ENCODE measurements around the gene SMARCA5. TPM values are rescaled to one million over a fixed set of nuclear protein-coding genes. Genes with fewer than 3 reads are reported as not detected.

Gene SMARCA5
- total RNA-seq, 1 donor from 2014 or later: 69.2 TPM

DNA sequence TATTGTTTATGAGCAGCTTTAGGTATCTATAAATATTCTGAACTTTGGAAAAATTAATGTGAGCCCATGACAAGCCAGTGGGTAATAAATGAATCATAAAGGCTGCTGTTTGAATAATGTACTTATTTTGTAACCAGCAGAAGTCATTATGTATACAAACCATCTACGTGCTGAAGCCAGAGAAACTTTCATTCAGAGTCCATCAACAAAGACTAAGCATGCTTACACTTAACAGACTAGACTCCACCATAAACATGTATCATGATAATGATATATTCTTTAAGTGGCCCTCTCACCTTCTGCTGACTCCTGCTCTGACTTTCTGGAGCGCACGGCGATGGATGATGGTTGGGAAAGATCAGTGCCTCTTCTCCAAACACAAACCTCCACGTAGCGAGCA lies 72.0 kb downstream of the SMARCA5 start:
- Mint-ChIP-seq H3K27ac (no peak overlapping the region), H3K27me3 (no peaks in the 10 kb centered on the region), H3K36me3 (no peaks in the 10 kb centered on the region), H3K4me1 (ENCODE audit: unreplicated experiment) (no peaks in the 10 kb centered on the region), H3K9me3 (peaks cover 13% of the 10 kb centered on the region), H3K4me3 (no peak overlapping the region)
- TF ChIP-seq, protein P1, sequence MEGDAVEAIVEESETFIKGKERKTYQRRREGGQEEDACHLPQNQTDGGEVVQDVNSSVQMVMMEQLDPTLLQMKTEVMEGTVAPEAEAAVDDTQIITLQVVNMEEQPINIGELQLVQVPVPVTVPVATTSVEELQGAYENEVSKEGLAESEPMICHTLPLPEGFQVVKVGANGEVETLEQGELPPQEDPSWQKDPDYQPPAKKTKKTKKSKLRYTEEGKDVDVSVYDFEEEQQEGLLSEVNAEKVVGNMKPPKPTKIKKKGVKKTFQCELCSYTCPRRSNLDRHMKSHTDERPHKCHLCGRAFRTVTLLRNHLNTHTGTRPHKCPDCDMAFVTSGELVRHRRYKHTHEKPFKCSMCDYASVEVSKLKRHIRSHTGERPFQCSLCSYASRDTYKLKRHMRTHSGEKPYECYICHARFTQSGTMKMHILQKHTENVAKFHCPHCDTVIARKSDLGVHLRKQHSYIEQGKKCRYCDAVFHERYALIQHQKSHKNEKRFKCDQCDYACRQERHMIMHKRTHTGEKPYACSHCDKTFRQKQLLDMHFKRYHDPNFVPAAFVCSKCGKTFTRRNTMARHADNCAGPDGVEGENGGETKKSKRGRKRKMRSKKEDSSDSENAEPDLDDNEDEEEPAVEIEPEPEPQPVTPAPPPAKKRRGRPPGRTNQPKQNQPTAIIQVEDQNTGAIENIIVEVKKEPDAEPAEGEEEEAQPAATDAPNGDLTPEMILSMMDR (conservative IDR thresholded peaks at IDR 0.05): no peak
- DNase-seq (ENCODE audit: extremely low spot score, unreplicated experiment): no peak

DNA sequence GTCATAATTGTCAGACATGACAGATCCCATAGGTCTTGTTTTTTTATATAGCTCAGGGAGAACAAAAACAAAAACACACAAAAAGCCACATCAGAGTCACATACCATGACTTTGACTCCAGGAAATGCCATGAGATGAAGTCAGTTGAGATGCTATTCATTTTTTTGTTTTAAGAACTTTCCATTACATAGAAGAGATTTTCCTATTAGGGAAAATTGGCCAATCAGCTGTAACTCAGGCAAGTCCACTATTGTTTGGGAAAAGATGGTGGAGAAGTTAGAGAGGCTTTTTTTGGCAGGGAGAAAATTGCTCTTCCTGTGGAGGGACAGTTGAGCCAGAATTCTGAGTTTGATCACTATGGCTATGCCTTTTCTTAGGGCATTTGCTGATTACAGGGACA lies 72.6 kb downstream of the SMARCA5 start:
- TF ChIP-seq, protein P1 (conservative IDR thresholded peaks at IDR 0.05): no peak
- no peaks in the 10 kb centered on the region for H3K36me3 Mint-ChIP-seq
- H3K27me3 Mint-ChIP-seq: no peaks in the 10 kb centered on the region
- H3K27ac Mint-ChIP-seq: no peak overlapping the region
- no peak for DNase-seq (ENCODE audit: extremely low spot score, unreplicated experiment)
- peaks cover 13% of the 10 kb centered on the region for H3K9me3 Mint-ChIP-seq
- no peak overlapping the region for H3K4me3 Mint-ChIP-seq
- H3K4me1 Mint-ChIP-seq (ENCODE audit: unreplicated experiment): no peaks in the 10 kb centered on the region

DNA sequence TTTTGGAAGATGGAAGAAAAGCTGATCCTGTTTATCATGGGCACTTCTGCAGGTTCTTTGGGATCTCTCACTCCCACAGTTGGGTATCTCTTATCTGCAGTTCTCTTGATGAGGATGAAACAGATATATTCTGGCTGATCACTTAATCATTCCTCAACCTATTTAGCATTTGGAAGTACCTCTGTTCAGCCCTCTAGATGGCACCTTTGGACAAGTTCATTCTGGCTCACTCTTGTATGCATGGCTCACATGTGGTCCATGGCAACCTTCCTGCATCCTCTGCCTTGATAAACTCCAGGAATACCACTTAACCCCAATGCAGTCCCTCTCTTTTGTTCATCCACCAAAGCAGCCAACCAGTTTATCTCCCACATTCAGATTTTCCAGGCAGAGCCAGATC lies 74.2 kb downstream of the SMARCA5 start:
- DNase-seq (ENCODE audit: extremely low spot score, unreplicated experiment): no peak
- TF ChIP-seq, protein P1 (conservative IDR thresholded peaks at IDR 0.05): no peak
- Mint-ChIP-seq H3K9me3 (peaks cover 13% of the 10 kb centered on the region), H3K4me1 (ENCODE audit: unreplicated experiment) (no peaks in the 10 kb centered on the region), H3K27ac (no peak overlapping the region), H3K36me3 (no peaks in the 10 kb centered on the region), H3K4me3 (no peak overlapping the region), H3K27me3 (no peaks in the 10 kb centered on the region)

DNA sequence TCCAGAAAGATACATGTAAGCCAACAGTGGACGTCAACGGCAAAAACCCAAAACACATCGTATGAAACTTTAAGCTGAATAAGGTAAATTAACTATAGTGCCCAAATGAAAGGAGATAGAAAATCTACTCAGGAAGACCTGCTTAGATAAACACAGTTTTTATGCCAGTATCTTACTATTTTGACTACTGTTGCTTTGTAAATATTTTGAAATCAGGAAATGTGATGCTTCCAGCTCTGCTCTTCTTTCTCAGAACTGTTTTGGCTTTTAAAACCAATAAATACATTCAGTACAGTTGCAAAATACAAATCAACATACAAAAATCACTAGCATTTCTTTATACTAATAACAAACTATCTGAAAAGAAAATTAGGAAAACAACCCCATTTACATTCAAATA lies 83.8 kb downstream of the SMARCA5 start:
- Mint-ChIP-seq H3K9me3 (no peaks in the 10 kb centered on the region), H3K36me3 (no peaks in the 10 kb centered on the region), H3K27me3 (no peaks in the 10 kb centered on the region), H3K4me1 (ENCODE audit: unreplicated experiment) (no peaks in the 10 kb centered on the region), H3K27ac (no peak overlapping the region), H3K4me3 (no peak overlapping the region)
- TF ChIP-seq, protein P1 (conservative IDR thresholded peaks at IDR 0.05): no peak
- no peak for DNase-seq (ENCODE audit: extremely low spot score, unreplicated experiment)

DNA sequence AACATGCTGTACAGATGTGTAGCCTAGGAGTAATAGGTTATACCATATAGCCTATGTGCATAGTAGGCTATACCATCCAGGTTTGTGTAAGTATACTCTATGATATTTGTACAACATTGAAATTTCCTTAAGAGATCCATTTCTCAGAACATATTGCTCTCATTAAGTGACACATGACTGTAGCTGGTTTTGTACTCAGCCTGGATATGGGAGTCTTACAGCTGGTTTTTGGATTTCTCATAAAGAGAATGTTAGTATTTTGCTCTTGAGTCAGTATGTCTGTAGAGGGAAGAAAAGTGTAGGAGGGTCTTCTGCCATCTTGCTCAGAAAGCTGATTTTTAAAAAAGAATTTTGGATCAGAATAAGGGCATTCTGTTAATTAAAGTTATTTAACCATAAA lies 85.3 kb downstream of the SMARCA5 start:
- no peak for DNase-seq (ENCODE audit: extremely low spot score, unreplicated experiment)
- Mint-ChIP-seq H3K9me3 (no peaks in the 10 kb centered on the region), H3K27ac (no peak overlapping the region), H3K36me3 (no peaks in the 10 kb centered on the region), H3K4me1 (ENCODE audit: unreplicated experiment) (no peaks in the 10 kb centered on the region), H3K27me3 (no peaks in the 10 kb centered on the region), H3K4me3 (no peak overlapping the region)
- TF ChIP-seq, protein P1 (conservative IDR thresholded peaks at IDR 0.05): no peak

DNA sequence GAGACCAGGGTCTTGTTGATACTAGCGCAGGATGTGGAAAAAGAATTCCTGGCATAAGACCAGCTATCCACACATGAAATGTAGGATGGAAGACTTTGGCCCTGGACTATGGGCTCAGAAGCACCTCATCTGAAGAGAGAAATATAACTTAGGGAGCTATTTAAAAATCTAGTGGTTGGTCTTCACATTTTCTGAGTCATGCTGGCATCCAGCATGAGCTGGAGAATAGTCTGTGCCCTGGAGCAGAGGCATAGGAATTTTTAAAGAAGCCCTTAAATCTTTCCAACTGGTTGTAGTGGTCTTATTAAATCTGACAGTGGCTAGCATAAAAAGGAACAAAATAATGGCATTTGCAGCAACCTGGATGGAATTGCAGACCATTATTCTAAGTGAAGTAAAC lies 86.3 kb downstream of the SMARCA5 start:
- Mint-ChIP-seq H3K27ac (no peak overlapping the region), H3K9me3 (no peaks in the 10 kb centered on the region), H3K27me3 (no peaks in the 10 kb centered on the region), H3K4me1 (ENCODE audit: unreplicated experiment) (no peaks in the 10 kb centered on the region), H3K36me3 (no peaks in the 10 kb centered on the region), H3K4me3 (no peak overlapping the region)
- DNase-seq (ENCODE audit: extremely low spot score, unreplicated experiment): no peak
- TF ChIP-seq, protein P1 (conservative IDR thresholded peaks at IDR 0.05): no peak
